ENCODE results near the gene HNMT. TPM values are rescaled to one million over a fixed set of nuclear protein-coding genes. Genes with fewer than 3 reads are reported as not detected.

The HNMT gene
- total and polyA plus RNA-seq, 2 of the 8 experiments (the other 6 are each of a cell fraction or from before 2014, with no cell fraction given) = 1.6 to 3.6 TPM

- no peak overlapping the region for H2BK120ac ChIP-seq (replicated peaks; ENCODE audit: low read depth, low read length)
- no peak overlapping the region for H2BK5ac ChIP-seq (ENCODE audit: low read depth, low read length)
- no peak overlapping the region for H3K18ac ChIP-seq (ENCODE audit: extremely low read depth, low read length)
- no peak overlapping the region for H3K9ac ChIP-seq (replicated peaks in 1 of 4; ENCODE audit: extremely low read depth in 1 of 4, low read depth in 3 of 4, low read length in 3 of 4)
- 92% methylated on average over 4 of the region's 4 CpGs; no CpG with 5 or more reads in 1 of the 2 experiments for WGBS, 2 experiments (ENCODE audit: extremely low coverage in 1 of 2, insufficient coverage in 1 of 2, insufficient read length in 1 of 2, insufficient replicate concordance in 2 of 2, low coverage in 1 of 2, low lambda C conversion rate in 2 of 2, missing lambda C conversion rate in 1 of 2)
- H2BK20ac ChIP-seq (ENCODE audit: low read length) = no peak overlapping the region
- no peak overlapping the region for H4K91ac ChIP-seq (replicated peaks; ENCODE audit: insufficient read length, low read length)
- no peak for DNase-seq (ENCODE audit: low read depth in 1 of 2, low spot score in 2 of 2)
- H2BK12ac ChIP-seq (ENCODE audit: low read depth, low read length) = no peak overlapping the region
- ChIA-PET POLR2A (ENCODE audit: partially characterized antibody) (no interaction called here), CTCF (ENCODE audit: partially characterized antibody) (interaction anchor here (0.8 to 1.7 kb wide), 3 partner anchors 9 to 892 kb away, joined by 3 to 5 read pairs (median 3); no protein-coding TSS in a partner anchor)
- no peak for FAIRE-seq
- no peak for TF ChIP-seq KDM1A (IDR thresholded peaks at IDR 0.05; ENCODE audit: borderline replicate concordance, low read length)
- no peak for TF ChIP-seq USF2 (IDR thresholded peaks at IDR 0.05; ENCODE audit: low read length)
- no peak for TF ChIP-seq RBBP5 (IDR thresholded peaks at IDR 0.05; ENCODE audit: borderline replicate concordance, low read depth, low read length)
- no peak for TF ChIP-seq MAFK (IDR thresholded peaks at IDR 0.05; ENCODE audit: low read depth, low read length)
- TF ChIP-seq CEBPB (IDR thresholded peaks at IDR 0.05; ENCODE audit: low read depth, low read length) = no peak
- no peak for TF ChIP-seq KDM4A (IDR thresholded peaks at IDR 0.05; ENCODE audit: low read depth, low read length, severe bottlenecking)
- no peak for TF ChIP-seq RXRA (IDR thresholded peaks at IDR 0.05; ENCODE audit: insufficient read depth, low read depth, low read length)
- TF ChIP-seq PHF8 (conservative IDR thresholded peaks at IDR 0.05; ENCODE audit: low read depth, low read length) = no peak
- no peak for TF ChIP-seq TAF7 (optimal IDR thresholded peaks at IDR 0.05; ENCODE audit: borderline replicate concordance, low read depth, low read length)
- no peak for TF ChIP-seq CHD1 (IDR thresholded peaks at IDR 0.05; ENCODE audit: low read depth, low read length)
- no peak for TF ChIP-seq SUZ12 (IDR thresholded peaks at IDR 0.05; ENCODE audit: low read length)
- no peak for TF ChIP-seq TAF1 (IDR thresholded peaks at IDR 0.05; ENCODE audit: low read depth, low read length)
- TF ChIP-seq CBX8 (IDR thresholded peaks at IDR 0.05; ENCODE audit: borderline replicate concordance, low read depth, low read length) = no peak
- no peaks in the 10 kb centered on the region for H3K9me3 ChIP-seq (ENCODE audit: insufficient read depth in 2 of 2, low read depth in 1 of 2, low read length in 1 of 2)
- no peaks in the 10 kb centered on the region for H4K20me1 ChIP-seq (replicated peaks in 1 of 2; ENCODE audit: control insufficient read depth in 1 of 2, insufficient read depth in 2 of 2, low read length in 2 of 2)
- no peak overlapping the region for H3K56ac ChIP-seq (replicated peaks; ENCODE audit: insufficient read length, low read depth, low read length)
- H4K8ac ChIP-seq (ENCODE audit: extremely low read depth, insufficient read depth, low read length) = no peak overlapping the region
- no peak overlapping the region for H2AK5ac ChIP-seq (ENCODE audit: low read depth, low read length)
- H3K4ac ChIP-seq (replicated peaks; ENCODE audit: insufficient read length, low read depth, low read length) = no peak overlapping the region
- H3K79me2 ChIP-seq (ENCODE audit: control insufficient read depth in 1 of 2, insufficient read depth in 2 of 2, low read length in 2 of 2) = no peaks in the 10 kb centered on the region
- no peaks in the 10 kb centered on the region for H3K27me3 ChIP-seq (replicated peaks in 1 of 4; ENCODE audit: control insufficient read depth in 3 of 4, extremely low read depth in 1 of 4, insufficient read depth in 3 of 4, low read length in 3 of 4)
- H3K36me3 ChIP-seq (ENCODE audit: control insufficient read depth in 2 of 4, insufficient read depth in 4 of 4, low read length in 3 of 4) = no peaks in the 10 kb centered on the region
- H3K14ac ChIP-seq (ENCODE audit: insufficient read length) = no peak overlapping the region
- H2BK15ac ChIP-seq (ENCODE audit: low read length) = no peak overlapping the region
- H3K23ac ChIP-seq (ENCODE audit: insufficient read length) = no peak overlapping the region
- H3K23me2 ChIP-seq (ENCODE audit: low read depth, low read length) = no peaks in the 10 kb centered on the region
- H4K5ac ChIP-seq (ENCODE audit: insufficient read length, low read depth, low read length) = no peak overlapping the region
- no peak overlapping the region for H3K27ac ChIP-seq (ENCODE audit: low read depth, low read length)
- H3K4me3 ChIP-seq (ENCODE audit: extremely low read depth in 1 of 4, insufficient read depth in 2 of 4, low read depth in 3 of 4, low read length in 4 of 4) = no peak overlapping the region
- no peak overlapping the region for H2AFZ ChIP-seq (ENCODE audit: low read length)
- no peak overlapping the region for H3K4me2 ChIP-seq (ENCODE audit: insufficient read depth in 1 of 2, low read depth in 2 of 2, low read length in 2 of 2)
- H3K79me1 ChIP-seq (ENCODE audit: low read depth, low read length) = no peaks in the 10 kb centered on the region
- no peaks in the 10 kb centered on the region for H3K4me1 ChIP-seq (replicated peaks in 1 of 4; ENCODE audit: control insufficient read depth in 3 of 4, insufficient read depth in 4 of 4, low read length in 3 of 4)
Measured at GRCh38 chr2:137937246-137937645, 27.0 kb upstream of the HNMT start.
